Chondrocyte (in vitro differentiated cells): ENCODE data around the gene EYS. TPM values are rescaled to one million over a fixed set of nuclear protein-coding genes. Genes with fewer than 3 reads are reported as not detected.

Experiments used
- DNase-seq: peaks from one replicate; pipeline ENCODE4 v3.0.0; 2021; ENCODE audit warnings: mixed read lengths, low spot score
- H3K27ac Mint-ChIP-seq: one replicate; pipeline ENCODE4 v1.8.0; 2021; ENCODE audit warnings: mild to moderate bottlenecking, moderate library complexity, mixed read lengths; ENCODE audit not compliant: unreplicated experiment
- H3K27me3 Mint-ChIP-seq: 2 replicates; pipeline ENCODE4 v1.8.0; 2021; ENCODE audit warnings: low read depth, mixed read lengths
- H3K36me3 Mint-ChIP-seq: 2 replicates; pipeline ENCODE4 v1.8.0; 2021; ENCODE audit warnings: low read depth, mixed read lengths
- H3K4me1 Mint-ChIP-seq: 2 replicates; pipeline ENCODE4 v1.8.0; 2021; ENCODE audit warnings: low read depth, mild to moderate bottlenecking, mixed read lengths
- H3K4me3 Mint-ChIP-seq: one replicate; pipeline ENCODE4 v1.8.0; 2021; ENCODE audit warnings: mild to moderate bottlenecking, moderate library complexity, mixed read lengths; ENCODE audit not compliant: unreplicated experiment
- H3K9me3 Mint-ChIP-seq: 2 replicates; pipeline ENCODE4 v1.8.0; 2021; ENCODE audit warnings: low read depth, mixed read lengths
- total RNA-seq: library from RNA; stranded (reverse); gene quantifications from 3 replicates; pipeline ENCODE4 v1.2.1, GENCODE V29; 2021
- TF ChIP-seq, protein P1 (sequence below): fragments of 200-600 bp; sonication (generic); IDR thresholded peaks from 2 replicates; pipeline ENCODE4 v1.5.0; 2021; ENCODE audit warnings: antibody characterized with exemption, mild to moderate bottlenecking, moderate library complexity

Gene EYS
- total RNA-seq, 1 donor from 2014 or later = not detected

- Mint-ChIP-seq H3K27ac (no peak overlapping the region), H3K9me3 (no peaks in the 10 kb centered on the region), H3K36me3 (no peaks in the 10 kb centered on the region), H3K4me3 (no peak overlapping the region), H3K27me3 (peaks cover 16% of the 10 kb centered on the region), H3K4me1 (no peaks in the 10 kb centered on the region)
- TF ChIP-seq, protein P1, sequence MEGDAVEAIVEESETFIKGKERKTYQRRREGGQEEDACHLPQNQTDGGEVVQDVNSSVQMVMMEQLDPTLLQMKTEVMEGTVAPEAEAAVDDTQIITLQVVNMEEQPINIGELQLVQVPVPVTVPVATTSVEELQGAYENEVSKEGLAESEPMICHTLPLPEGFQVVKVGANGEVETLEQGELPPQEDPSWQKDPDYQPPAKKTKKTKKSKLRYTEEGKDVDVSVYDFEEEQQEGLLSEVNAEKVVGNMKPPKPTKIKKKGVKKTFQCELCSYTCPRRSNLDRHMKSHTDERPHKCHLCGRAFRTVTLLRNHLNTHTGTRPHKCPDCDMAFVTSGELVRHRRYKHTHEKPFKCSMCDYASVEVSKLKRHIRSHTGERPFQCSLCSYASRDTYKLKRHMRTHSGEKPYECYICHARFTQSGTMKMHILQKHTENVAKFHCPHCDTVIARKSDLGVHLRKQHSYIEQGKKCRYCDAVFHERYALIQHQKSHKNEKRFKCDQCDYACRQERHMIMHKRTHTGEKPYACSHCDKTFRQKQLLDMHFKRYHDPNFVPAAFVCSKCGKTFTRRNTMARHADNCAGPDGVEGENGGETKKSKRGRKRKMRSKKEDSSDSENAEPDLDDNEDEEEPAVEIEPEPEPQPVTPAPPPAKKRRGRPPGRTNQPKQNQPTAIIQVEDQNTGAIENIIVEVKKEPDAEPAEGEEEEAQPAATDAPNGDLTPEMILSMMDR = no peak
- DNase-seq = no peak
Measured at GRCh38 chr6:64429926-64430325, 1277.1 kb downstream of the EYS start.

- no peak for DNase-seq
- Mint-ChIP-seq H3K27ac (no peak overlapping the region), H3K36me3 (no peaks in the 10 kb centered on the region), H3K9me3 (no peaks in the 10 kb centered on the region), H3K27me3 (peaks cover 11% of the 10 kb centered on the region), H3K4me3 (no peak overlapping the region), H3K4me1 (no peaks in the 10 kb centered on the region)
- TF ChIP-seq, protein P1 = no peak
Measured at GRCh38 chr6:64428186-64428585, 1278.8 kb downstream of the EYS start.

GRCh38 chr6:64415926-64416325 is 1291.1 kb downstream of the EYS start:
- peaks cover 4% of the 10 kb centered on the region for H3K9me3 Mint-ChIP-seq
- H3K36me3 Mint-ChIP-seq = no peaks in the 10 kb centered on the region
- TF ChIP-seq, protein P1 = no peak
- DNase-seq = no peak
- H3K27me3 Mint-ChIP-seq = no peaks in the 10 kb centered on the region
- H3K4me1 Mint-ChIP-seq = no peaks in the 10 kb centered on the region
- H3K4me3 Mint-ChIP-seq = no peak overlapping the region
- no peak overlapping the region for H3K27ac Mint-ChIP-seq

DNA sequence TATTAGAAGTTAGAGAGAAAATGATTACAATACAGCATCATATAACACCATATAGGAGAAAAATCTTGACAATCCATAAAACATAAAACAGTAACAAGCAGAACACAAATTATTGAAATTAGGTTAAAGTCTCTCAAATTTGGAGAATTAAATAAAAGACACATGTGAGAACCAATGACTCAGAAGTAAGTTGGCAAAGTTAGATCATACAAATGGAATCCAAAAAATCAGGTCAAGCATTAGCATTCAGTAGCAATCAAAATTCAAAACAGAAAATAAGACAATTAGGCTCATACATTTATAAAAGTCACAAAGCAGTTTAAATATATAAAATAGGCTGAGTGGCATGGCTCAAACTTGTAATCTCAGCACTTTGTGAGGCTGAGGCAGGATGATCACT is 1295.8 kb downstream of the EYS start:
- no peaks in the 10 kb centered on the region for H3K4me1 Mint-ChIP-seq
- no peak overlapping the region for H3K27ac Mint-ChIP-seq
- TF ChIP-seq, protein P1 = no peak
- H3K4me3 Mint-ChIP-seq = no peak overlapping the region
- H3K27me3 Mint-ChIP-seq = no peaks in the 10 kb centered on the region
- peaks cover 3% of the 10 kb centered on the region for H3K9me3 Mint-ChIP-seq
- H3K36me3 Mint-ChIP-seq = no peaks in the 10 kb centered on the region
- DNase-seq = no peak

GRCh38 chr6:64409948-64410347 is 1297.1 kb downstream of the EYS start:
- no peak overlapping the region for H3K27ac Mint-ChIP-seq
- H3K9me3 Mint-ChIP-seq = peaks cover 3% of the 10 kb centered on the region
- TF ChIP-seq, protein P1 = no peak
- H3K36me3 Mint-ChIP-seq = no peaks in the 10 kb centered on the region
- H3K4me1 Mint-ChIP-seq = no peaks in the 10 kb centered on the region
- H3K27me3 Mint-ChIP-seq = peaks cover 2% of the 10 kb centered on the region
- H3K4me3 Mint-ChIP-seq = no peak overlapping the region
- no peak for DNase-seq
